B cell (primary cell): ENCODE measurements around the gene MORN1. TPM values are rescaled to one million over a fixed set of nuclear protein-coding genes. Genes with fewer than 3 reads are reported as not detected.

ENCODE experiments used
- ATAC-seq: fragments of 200-7000 bp; cut with Tn5 transposase; one replicate; pipeline ENCODE4 v1.10.0; 2021; ENCODE audit warnings: low read depth, mild to moderate bottlenecking, moderate number of reproducible peaks, moderate library complexity
- CTCF ChIA-PET: fragments of 350-600 bp; sonication (Branson Sonifier 250); formaldehyde crosslinking; loops from one replicate; lab custom pipeline; 2021; ENCODE audit warnings: antibody characterized with exemption, inconsistent platforms; lab: Charles Lee
- POLR2A ChIA-PET: fragments of 350-600 bp; sonication (Branson Sonifier 250); formaldehyde crosslinking; loops from one replicate; lab custom pipeline; 2021; ENCODE audit warnings: antibody characterized with exemption; lab: Charles Lee
- DNase-seq: peaks from one replicate; pipeline ENCODE4 v3.0.0; 2013
- H2AFZ ChIP-seq: 2 replicates; pipeline ENCODE4 v1.6.1; 2012; ENCODE audit warnings: mild to moderate bottlenecking, low read depth, low read length; ENCODE audit not compliant: insufficient read depth, poor library complexity, severe bottlenecking
- H3K27ac ChIP-seq, 2 donors: 1 replicate in 1 of 2; 2 replicates in 1 of 2; pipeline ENCODE4 v1.5.1; 2012 to 2013; ENCODE audit warnings: low read length in 2 of 2, mild to moderate bottlenecking in 2 of 2, moderate library complexity in 1 of 2
- H3K27me3 ChIP-seq, 4 experiments: fragments of 200-600 bp in 1 of 4; sonication (generic) in 1 of 4; replicated peaks in 1 of 4; 1 replicate in 2 of 4; 2 replicates in 2 of 4; pipeline versions ENCODE4 v1.6.1 to v1.7.0; 2013 to 2016; ENCODE audit warnings: low read length in 3 of 4, mild to moderate bottlenecking in 2 of 4, mixed read lengths in 1 of 4, moderate library complexity in 1 of 4; ENCODE audit not compliant: insufficient read depth in 4 of 4, control insufficient read depth in 3 of 4; ENCODE audit errors: control extremely low read depth in 1 of 4
- H3K36me3 ChIP-seq, 2 experiments: replicated peaks in 1 of 2; 1 replicate in 1 of 2; 2 replicates in 1 of 2; pipeline versions ENCODE4 v1.6.1 to v1.7.1; 2013; ENCODE audit warnings: low read length in 1 of 2; ENCODE audit not compliant: insufficient read depth in 2 of 2, control insufficient read depth in 1 of 2; ENCODE audit errors: control extremely low read depth in 1 of 2, extremely low read depth in 1 of 2
- H3K4me1 ChIP-seq, 2 donors: fragments of 200-600 bp in 1 of 2; sonication (generic) in 1 of 2; 1 replicate in 1 of 2; 2 replicates in 1 of 2; pipeline versions ENCODE4 v1.5.1 to v1.6.1; 2013 to 2017; ENCODE audit warnings: low read length in 2 of 2; ENCODE audit not compliant: control insufficient read depth in 2 of 2, insufficient read depth in 2 of 2
- H3K4me2 ChIP-seq: replicated peaks from 2 replicates; pipeline ENCODE3; 2012; ENCODE audit warnings: mild to moderate bottlenecking, low read depth, low read length; ENCODE audit not compliant: poor library complexity, severe bottlenecking
- H3K4me3 ChIP-seq, 5 experiments: fragments of 200-600 bp in 1 of 5; sonication (generic) in 1 of 5; 1 replicate in 3 of 5; 2 replicates in 2 of 5; pipeline versions ENCODE4 v1.5.1 to v1.7.0; 2011 to 2016; ENCODE audit warnings: low read length in 4 of 5, mild to moderate bottlenecking in 4 of 5, low read depth in 2 of 5, control low read depth in 1 of 5, moderate library complexity in 1 of 5; ENCODE audit not compliant: insufficient read depth in 1 of 5; ENCODE audit errors: control extremely low read depth in 1 of 5, extremely low read depth in 1 of 5
- H3K79me2 ChIP-seq: fragments of 200-600 bp; sonication (generic); one replicate; pipeline ENCODE4 v1.6.0; 2016; ENCODE audit warnings: low read length; ENCODE audit not compliant: control insufficient read depth, insufficient read depth
- H3K9ac ChIP-seq: fragments of 200-600 bp; sonication (generic); 2 replicates; pipeline ENCODE4 v1.6.1; 2017; ENCODE audit warnings: mild to moderate bottlenecking, low read length, moderate library complexity
- H3K9me3 ChIP-seq, 3 donors: one replicate each; pipeline versions ENCODE4 v1.6.1 to v1.7.1; 2013; ENCODE audit warnings: low read length in 2 of 3; ENCODE audit not compliant: control insufficient read depth in 2 of 3, insufficient read depth in 1 of 3; ENCODE audit errors: control extremely low read depth in 1 of 3
- H4K20me1 ChIP-seq: 2 replicates; pipeline ENCODE4 v1.6.0; 2012; ENCODE audit warnings: mild to moderate bottlenecking, low read length; ENCODE audit not compliant: insufficient read depth, control insufficient read depth, poor library complexity, severe bottlenecking
- H3K27ac Mint-ChIP-seq: one replicate; pipeline ENCODE4 v1.8.0; 2021; ENCODE audit warnings: mixed read lengths
- H3K27me3 Mint-ChIP-seq: one replicate; pipeline ENCODE4 v1.8.0; 2021; ENCODE audit warnings: mixed read lengths
- H3K4me1 Mint-ChIP-seq: one replicate; pipeline ENCODE4 v1.8.0; 2021; ENCODE audit warnings: mixed read lengths
- H3K4me3 Mint-ChIP-seq: one replicate; pipeline ENCODE4 v1.8.0; 2021; ENCODE audit warnings: mixed read lengths
- H3K9me3 Mint-ChIP-seq: one replicate; pipeline ENCODE4 v1.8.0; 2022; ENCODE audit warnings: mixed read lengths; ENCODE audit not compliant: insufficient read depth
- EZH2 ChIP-seq: IDR thresholded peaks from 2 replicates; pipeline ENCODE4 v1.6.1; 2012; ENCODE audit warnings: borderline replicate concordance, low read depth, mild to moderate bottlenecking, moderate library complexity, low read length; ENCODE audit not compliant: insufficient read depth, poor library complexity, severe bottlenecking
- WGBS: methylation state at CpG from one replicate; pipeline ENCODE4 v1.1.5; 2013; ENCODE audit warnings: missing lambda C conversion rate; ENCODE audit not compliant: insufficient coverage; 5-methylcytosine and 5-hydroxymethylcytosine counted together
- intact Hi-C: fragments of 100-400 bp; cut with micrococcal nuclease; formaldehyde crosslinking; loops from one replicate; pipeline ENCODE4 v1.10.0; 2022
- polyA plus RNA-seq: library from polyadenylated mRNA; depleted of rRNA; stranded (reverse); fragments of >200 nt; gene quantifications from 2 replicates; pipeline ENCODE4 v1.2.3, GENCODE V29; 2012
- total RNA-seq, 2 donors: library from RNA; stranded (reverse); fragments of 120-200 nt in 1 of 2; gene quantifications; 1 replicate in 1 of 2; 2 replicates in 1 of 2; pipeline versions ENCODE4 v1.2.3 to v1.2.4, GENCODE V29; 2013 to 2022
- TF ChIP-seq, protein P1 (sequence below): fragments of 200-600 bp; IDR thresholded peaks from one replicate; pipeline ENCODE4 v1.8.0; 2022; ENCODE audit warnings: antibody characterized with exemption, mild to moderate bottlenecking

MORN1 gene
- total and polyA plus RNA-seq, 2 donors (not counting 1 experiment from before 2014, with no cell fraction given), result 10.2 to 32.6 TPM

DNA sequence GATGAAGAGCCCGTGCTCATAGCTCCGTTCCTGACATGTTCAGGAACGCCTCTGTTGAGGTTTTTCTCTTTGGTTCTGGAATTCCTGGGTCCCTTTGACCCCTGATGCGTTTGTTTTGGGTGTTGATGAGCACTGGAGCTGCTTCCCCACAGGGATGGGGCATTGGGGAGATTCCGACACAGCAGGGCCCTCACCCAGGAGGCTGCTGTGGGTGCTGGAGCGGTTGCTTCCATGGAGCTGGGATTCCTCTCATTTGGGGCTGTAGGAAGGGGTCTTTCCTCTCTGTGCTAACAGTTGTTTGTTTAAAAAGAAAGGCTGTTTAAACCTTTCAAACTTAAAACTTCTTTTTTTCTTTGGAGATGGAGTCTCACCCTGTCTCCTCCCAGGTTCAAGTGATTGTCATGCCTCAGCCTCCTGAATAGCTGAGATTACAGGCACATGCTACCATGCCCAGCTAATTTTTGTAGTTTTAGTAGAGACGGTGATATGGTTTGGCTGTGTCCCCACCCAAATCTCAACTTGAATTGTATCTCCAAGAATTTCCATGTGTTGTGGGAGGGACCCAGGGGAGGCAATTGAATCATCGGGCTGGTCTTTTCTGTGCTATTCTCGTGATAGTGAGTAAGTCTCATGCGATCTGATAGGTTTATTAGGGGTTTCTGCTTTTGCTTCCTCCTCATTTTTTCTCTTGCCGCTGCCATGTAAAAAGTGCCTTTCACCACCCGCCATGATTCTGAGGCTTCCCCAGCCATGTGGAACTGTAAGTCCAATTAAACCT, 114.4 kb downstream of the MORN1 start:
- peaks cover 0 to 5% of the 10 kb centered on the region in 2 experiments for H3K36me3 ChIP-seq
- ChIA-PET POLR2A (no interaction called here), CTCF (no interaction called here)
- H3K9me3 Mint-ChIP-seq, result no peaks in the 10 kb centered on the region
- intact Hi-C loops, result loop anchor here (1.0 to 2.0 kb wide), 2 partner anchors 13 to 14 kb away; no protein-coding TSS in a partner anchor
- DNase-seq (no peak), ATAC-seq (no peak)
- H3K27me3 ChIP-seq, result no peaks in the 10 kb centered on the region
- H3K4me3 ChIP-seq, result no peak overlapping the region
- no peak overlapping the region for H3K27ac ChIP-seq
- peaks cover 83% of the 10 kb centered on the region for H4K20me1 ChIP-seq
- no peaks in the 10 kb centered on the region for H3K9me3 ChIP-seq
- no peaks in the 10 kb centered on the region for H3K27me3 Mint-ChIP-seq
- H3K4me1 ChIP-seq, result peaks cover 48 to 59% of the 10 kb centered on the region in 2 donors
- peak overlapping the region; percentile 44 for H3K4me2 ChIP-seq
- H3K4me3 Mint-ChIP-seq, result no peak overlapping the region
- peaks cover 86% of the 10 kb centered on the region for H3K79me2 ChIP-seq
- 94% methylated on average over 7 of the region's 12 CpGs for WGBS
- no peak overlapping the region for H3K9ac ChIP-seq
- H3K4me1 Mint-ChIP-seq, result peaks cover 66% of the 10 kb centered on the region
- H3K27ac Mint-ChIP-seq, result no peak overlapping the region
- no peak overlapping the region for H2AFZ ChIP-seq
- TF ChIP-seq, protein P1, sequence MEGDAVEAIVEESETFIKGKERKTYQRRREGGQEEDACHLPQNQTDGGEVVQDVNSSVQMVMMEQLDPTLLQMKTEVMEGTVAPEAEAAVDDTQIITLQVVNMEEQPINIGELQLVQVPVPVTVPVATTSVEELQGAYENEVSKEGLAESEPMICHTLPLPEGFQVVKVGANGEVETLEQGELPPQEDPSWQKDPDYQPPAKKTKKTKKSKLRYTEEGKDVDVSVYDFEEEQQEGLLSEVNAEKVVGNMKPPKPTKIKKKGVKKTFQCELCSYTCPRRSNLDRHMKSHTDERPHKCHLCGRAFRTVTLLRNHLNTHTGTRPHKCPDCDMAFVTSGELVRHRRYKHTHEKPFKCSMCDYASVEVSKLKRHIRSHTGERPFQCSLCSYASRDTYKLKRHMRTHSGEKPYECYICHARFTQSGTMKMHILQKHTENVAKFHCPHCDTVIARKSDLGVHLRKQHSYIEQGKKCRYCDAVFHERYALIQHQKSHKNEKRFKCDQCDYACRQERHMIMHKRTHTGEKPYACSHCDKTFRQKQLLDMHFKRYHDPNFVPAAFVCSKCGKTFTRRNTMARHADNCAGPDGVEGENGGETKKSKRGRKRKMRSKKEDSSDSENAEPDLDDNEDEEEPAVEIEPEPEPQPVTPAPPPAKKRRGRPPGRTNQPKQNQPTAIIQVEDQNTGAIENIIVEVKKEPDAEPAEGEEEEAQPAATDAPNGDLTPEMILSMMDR, result no peak
- no peak for TF ChIP-seq EZH2
